Measurements from ENCODE around the gene SLCO2A1. TPM values are rescaled to one million over a fixed set of nuclear protein-coding genes. Genes with fewer than 3 reads are reported as not detected.

The SLCO2A1 gene
- total RNA-seq, 1 donor, result 0.36 TPM

GRCh38 chr3:133996251-133996661 is 33.5 kb downstream of the SLCO2A1 start:
- peak; percentile 41 for DNase-seq (ENCODE audit: insufficient read length, low spot score, missing footprints)
- Histone ChIP-seq H3K4me2 (ENCODE audit: insufficient read depth, low read length) (no peak overlapping the region), H3K4me3 (ENCODE audit: insufficient read depth, low read length) (no peak overlapping the region), H3K4me1 (ENCODE audit: insufficient read depth, low read length) (peaks cover 5% of the 10 kb centered on the region), H3K27ac (ENCODE audit: low read depth, low read length) (no peak overlapping the region), H3K36me3 (ENCODE audit: insufficient read depth, low read length) (no peaks in the 10 kb centered on the region), H3K27me3 (ENCODE audit: insufficient read depth, low read length) (peaks cover 25% of the 10 kb centered on the region), H2AFZ (ENCODE audit: low read length) (no peak overlapping the region), H4K20me1 (ENCODE audit: insufficient read depth, low read length) (no peaks in the 10 kb centered on the region), H3K79me2 (ENCODE audit: insufficient read depth, low read length) (no peaks in the 10 kb centered on the region), H3K9me3 (ENCODE audit: low read depth, low read length) (no peaks in the 10 kb centered on the region)
- TF ChIP-seq CTCF (IDR thresholded peaks at IDR 0.05; ENCODE audit: extremely low read depth, low read depth, low read length), result no peak

- no peak for DNase-seq (ENCODE audit: insufficient read length, low spot score, missing footprints)
- Histone ChIP-seq H3K79me2 (ENCODE audit: insufficient read depth, low read length) (no peaks in the 10 kb centered on the region), H4K20me1 (ENCODE audit: insufficient read depth, low read length) (no peaks in the 10 kb centered on the region), H3K4me2 (ENCODE audit: insufficient read depth, low read length) (no peak overlapping the region), H3K4me1 (ENCODE audit: insufficient read depth, low read length) (peaks cover 8% of the 10 kb centered on the region), H3K27ac (ENCODE audit: low read depth, low read length) (no peak overlapping the region), H2AFZ (ENCODE audit: low read length) (no peak overlapping the region), H3K27me3 (ENCODE audit: insufficient read depth, low read length) (peaks cover 22% of the 10 kb centered on the region), H3K36me3 (ENCODE audit: insufficient read depth, low read length) (no peaks in the 10 kb centered on the region), H3K4me3 (ENCODE audit: insufficient read depth, low read length) (no peak overlapping the region), H3K9me3 (ENCODE audit: low read depth, low read length) (no peaks in the 10 kb centered on the region)
- no peak for TF ChIP-seq CTCF (IDR thresholded peaks at IDR 0.05; ENCODE audit: extremely low read depth, low read depth, low read length)
Observed at GRCh38 chr3:133995264-133995663, 34.5 kb downstream of the SLCO2A1 start.

- H3K27ac ChIP-seq (ENCODE audit: low read depth, low read length), result no peak overlapping the region
- H3K9me3 ChIP-seq (ENCODE audit: low read depth, low read length), result no peaks in the 10 kb centered on the region
- H3K4me3 ChIP-seq (ENCODE audit: insufficient read depth, low read length), result no peak overlapping the region
- no peaks in the 10 kb centered on the region for H3K79me2 ChIP-seq (ENCODE audit: insufficient read depth, low read length)
- no peak overlapping the region for H3K4me2 ChIP-seq (ENCODE audit: insufficient read depth, low read length)
- no peaks in the 10 kb centered on the region for H3K36me3 ChIP-seq (ENCODE audit: insufficient read depth, low read length)
- no peak for TF ChIP-seq CTCF (IDR thresholded peaks at IDR 0.05; ENCODE audit: extremely low read depth, low read depth, low read length)
- peaks cover 8% of the 10 kb centered on the region for H3K4me1 ChIP-seq (ENCODE audit: insufficient read depth, low read length)
- H3K27me3 ChIP-seq (ENCODE audit: insufficient read depth, low read length), result peaks cover 24% of the 10 kb centered on the region
- no peak overlapping the region for H2AFZ ChIP-seq (ENCODE audit: low read length)
- H4K20me1 ChIP-seq (ENCODE audit: insufficient read depth, low read length), result no peaks in the 10 kb centered on the region
- DNase-seq (ENCODE audit: insufficient read length, low spot score, missing footprints), result no peak
Observed at GRCh38 chr3:133994166-133994890, 35.4 kb downstream of the SLCO2A1 start.

GRCh38 chr3:133992951-133993620 is 36.6 kb downstream of the SLCO2A1 start:
- H4K20me1 ChIP-seq (ENCODE audit: insufficient read depth, low read length), result no peaks in the 10 kb centered on the region
- H3K27me3 ChIP-seq (ENCODE audit: insufficient read depth, low read length), result peaks cover 26% of the 10 kb centered on the region
- H3K27ac ChIP-seq (ENCODE audit: low read depth, low read length), result no peak overlapping the region
- H3K36me3 ChIP-seq (ENCODE audit: insufficient read depth, low read length), result no peaks in the 10 kb centered on the region
- no peak overlapping the region for H3K4me3 ChIP-seq (ENCODE audit: insufficient read depth, low read length)
- H3K4me2 ChIP-seq (ENCODE audit: insufficient read depth, low read length), result no peak overlapping the region
- no peaks in the 10 kb centered on the region for H3K79me2 ChIP-seq (ENCODE audit: insufficient read depth, low read length)
- peak; percentile 35 for DNase-seq (ENCODE audit: insufficient read length, low spot score, missing footprints)
- no peaks in the 10 kb centered on the region for H3K9me3 ChIP-seq (ENCODE audit: low read depth, low read length)
- TF ChIP-seq CTCF (IDR thresholded peaks at IDR 0.05; ENCODE audit: extremely low read depth, low read depth, low read length), result no peak
- no peak overlapping the region for H2AFZ ChIP-seq (ENCODE audit: low read length)
- peaks cover 8% of the 10 kb centered on the region for H3K4me1 ChIP-seq (ENCODE audit: insufficient read depth, low read length)

All from osteoblast (primary cell).